Ramos (cell line): ENCODE data around the gene DNAJB8.

Experiments used
- in situ Hi-C: fragments of 300-500 bp; cut with MboI; formaldehyde crosslinking; loops from one replicate; pipeline ENCODE4 v1.14.3; 2022; ENCODE audit warnings: low sequenced_read_pairs; ENCODE audit not compliant: unreplicated experiment

The DNAJB8 gene

DNA sequence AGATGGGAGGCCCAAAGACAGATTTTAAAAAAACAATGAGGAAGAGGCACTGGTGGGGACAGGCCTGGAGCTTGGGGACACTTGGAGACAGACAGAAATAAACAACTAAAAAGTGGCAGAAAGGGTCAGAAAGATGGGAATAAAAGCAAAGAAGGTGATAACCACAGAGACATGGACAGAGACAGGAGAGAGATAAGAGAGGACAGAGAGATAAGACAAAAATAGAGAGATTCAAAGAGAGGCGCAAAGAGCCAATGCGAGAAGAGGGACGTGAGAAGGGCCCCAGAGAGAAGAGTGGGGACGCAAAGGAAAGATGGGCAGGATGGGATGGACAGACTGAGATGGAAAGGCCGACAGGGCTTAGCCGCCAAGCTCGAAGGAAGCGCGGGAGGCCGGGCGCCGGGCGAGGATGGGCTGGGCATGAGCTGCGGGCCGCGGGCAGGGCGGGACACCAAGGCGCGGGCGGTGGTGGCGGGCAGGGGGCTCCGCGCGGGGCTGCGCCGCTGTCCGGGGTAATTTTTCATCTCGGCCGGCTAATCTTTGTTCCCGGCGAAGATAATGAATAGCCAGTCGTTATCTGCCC, 29.4 kb upstream of the DNAJB8 start:
- in situ Hi-C loops, result no loop called here

- in situ Hi-C loops, result no loop called here
Observed at GRCh38 chr3:128495435-128495970, 28.8 kb upstream of the DNAJB8 start.

DNA sequence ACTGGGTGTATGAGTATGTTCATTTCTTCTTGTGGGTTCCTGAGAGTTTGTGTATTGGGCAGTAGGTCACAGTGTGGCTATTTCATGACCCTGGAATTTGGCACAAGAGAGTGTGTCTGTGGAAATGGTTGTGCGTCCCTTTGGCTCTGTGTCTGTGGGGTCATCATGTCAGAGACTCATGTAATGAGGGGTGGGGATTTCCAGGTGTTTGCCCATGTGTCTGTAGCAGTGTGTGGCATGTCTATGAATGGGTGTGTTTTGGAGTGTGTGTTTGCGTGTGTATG, 27.6 kb upstream of the DNAJB8 start:
- in situ Hi-C loops, result no loop called here

DNA sequence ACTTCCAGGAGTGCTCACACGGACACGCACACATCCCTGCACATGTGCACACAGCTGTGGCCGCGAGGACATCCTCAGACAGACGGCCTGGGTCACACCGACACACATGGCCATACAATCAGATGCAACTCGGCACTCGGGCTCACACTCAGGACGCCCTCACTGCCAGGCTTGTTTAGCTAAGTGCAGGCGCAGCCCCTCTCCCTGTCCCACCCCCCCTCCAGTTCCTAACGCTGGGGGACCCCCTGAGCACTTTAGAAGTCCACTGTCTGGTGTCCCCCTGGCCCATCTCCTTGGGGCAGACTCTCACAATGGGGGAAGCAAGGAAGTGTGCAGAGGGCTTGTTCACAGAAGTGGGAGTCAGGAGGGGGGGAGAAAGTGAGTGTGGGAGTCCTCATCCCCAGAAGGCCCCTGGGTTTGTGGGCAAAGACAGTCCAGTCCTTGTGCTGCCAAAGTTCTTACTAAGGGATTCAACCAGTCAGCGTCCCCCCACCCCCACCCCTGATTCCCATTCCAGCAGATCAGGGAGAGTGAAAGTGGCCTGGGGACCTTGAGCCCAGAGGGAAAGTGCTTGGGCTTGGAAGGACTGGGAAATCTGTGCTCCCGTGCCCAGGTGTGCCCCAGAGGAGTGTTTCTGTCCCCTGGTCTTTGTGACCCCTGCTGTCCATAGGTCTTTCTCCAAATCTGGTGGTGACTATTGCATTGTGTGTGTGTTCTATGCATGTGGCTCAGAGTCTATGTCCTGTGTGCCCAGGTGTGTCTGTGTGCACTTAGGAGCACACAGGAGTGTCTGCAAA, 27.1 kb upstream of the DNAJB8 start:
- in situ Hi-C loops, result no loop called here

DNA sequence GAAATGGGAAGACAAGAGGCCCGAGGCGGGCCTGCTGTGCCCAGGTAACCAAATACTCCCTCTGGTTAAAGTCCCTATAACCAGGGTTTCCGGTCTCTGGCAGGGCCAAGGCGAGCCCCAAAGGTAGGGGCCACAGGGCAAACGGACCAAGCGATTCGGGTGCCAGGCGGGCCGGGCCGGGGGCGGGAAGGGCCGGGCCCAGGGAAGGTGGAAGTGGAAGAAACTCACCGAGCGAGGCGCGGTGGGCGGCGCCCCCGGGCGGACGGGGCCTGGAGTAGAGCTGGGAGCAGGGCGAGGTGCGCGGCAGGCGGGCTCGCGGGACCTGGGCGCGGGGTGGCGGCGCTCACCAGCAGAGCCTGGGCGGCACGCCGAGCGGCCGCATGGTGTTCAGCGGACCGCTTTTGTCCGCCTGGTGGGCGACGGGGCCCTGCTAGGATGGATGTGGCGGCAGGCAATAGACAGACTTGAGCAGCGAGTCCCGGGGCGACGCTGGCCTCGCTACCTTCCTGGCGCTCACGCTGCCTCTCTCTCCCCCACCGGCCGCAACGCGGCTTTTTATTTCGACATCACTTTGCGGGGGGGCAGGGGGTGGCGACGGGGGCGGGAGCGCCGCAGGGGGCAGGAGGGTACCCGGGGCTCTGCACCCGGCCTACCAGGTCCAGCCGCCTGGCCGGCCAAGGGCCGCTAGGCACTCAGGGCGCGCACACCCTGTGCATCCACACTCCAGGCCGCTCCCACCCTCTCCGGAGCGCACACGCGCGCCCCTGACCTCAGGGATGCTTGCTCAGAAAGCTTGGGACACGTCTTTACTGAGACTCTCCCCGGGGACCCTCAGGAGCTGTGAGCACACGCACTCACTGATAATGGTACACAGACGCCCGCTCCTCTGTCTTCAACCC, 26.2 kb upstream of the DNAJB8 start, which contains the start of gene GATA2:
Gene GATA2 (minus strand): TSS at position 531 of the 899 bp plus-strand sequence. CDS start 6,170 bp downstream, outside the sequence.
- in situ Hi-C loops, result no loop called here

GRCh38 chr3:128491941-128492670, 25.4 kb upstream of the DNAJB8 start:
- in situ Hi-C loops, result no loop called here

GRCh38 chr3:128491691-128491940, 24.9 kb upstream of the DNAJB8 start:
- in situ Hi-C loops, result no loop called here

DNA sequence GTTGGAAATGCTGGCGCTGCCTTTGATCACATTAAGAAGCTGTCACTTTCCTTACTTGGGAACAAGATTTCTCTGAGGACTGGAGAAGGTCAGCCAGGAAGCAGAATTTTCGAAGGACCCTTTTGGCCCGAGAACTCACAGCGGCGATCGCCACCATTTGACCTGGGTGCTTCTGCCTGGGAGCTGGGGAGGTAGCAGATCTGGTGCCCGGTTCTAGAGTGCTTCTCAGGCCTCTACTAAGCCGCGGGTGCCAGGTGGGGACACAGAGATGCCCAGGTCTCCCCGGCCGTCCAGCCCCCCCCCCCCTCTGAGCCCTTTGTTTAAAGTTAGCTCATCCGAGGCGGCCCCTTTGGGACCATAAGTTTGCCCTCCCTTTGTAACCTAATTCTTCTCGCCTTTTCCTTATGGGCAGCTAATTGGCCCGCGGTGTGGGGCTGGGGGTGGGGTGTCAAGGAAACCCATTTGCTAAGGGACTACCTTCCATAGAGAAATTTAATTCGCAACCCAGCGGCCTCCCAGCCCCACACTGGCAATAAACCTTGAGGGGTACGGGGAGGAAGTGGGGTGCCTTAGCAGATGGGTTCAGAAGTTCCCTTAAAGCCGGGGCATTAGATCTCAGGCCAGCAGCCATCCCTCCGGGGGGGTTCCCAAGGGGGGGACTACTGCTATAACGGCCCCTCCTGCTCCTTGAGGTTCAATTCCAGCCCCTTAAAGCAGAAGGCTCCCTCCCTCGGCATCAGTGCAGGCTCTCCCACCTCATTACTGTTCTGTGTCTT, 24.4 kb upstream of the DNAJB8 start:
- in situ Hi-C loops, result no loop called here

DNA sequence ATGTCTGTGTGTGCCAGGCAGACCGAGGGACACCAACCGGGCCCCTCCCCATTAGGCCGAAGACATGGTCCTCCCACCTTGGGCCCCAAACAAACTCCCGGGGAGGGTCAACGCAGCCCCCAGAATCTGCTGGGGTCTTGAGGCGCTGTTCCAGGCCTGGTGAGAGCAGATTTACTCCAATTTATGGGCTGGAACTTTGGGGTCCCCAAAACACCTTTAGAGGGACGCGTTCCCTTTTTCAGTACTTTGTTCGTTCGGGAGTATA, 23.9 kb upstream of the DNAJB8 start:
- in situ Hi-C loops, result no loop called here

- in situ Hi-C loops, result no loop called here
Observed at GRCh38 chr3:128489927-128490649, 23.4 kb upstream of the DNAJB8 start.

- in situ Hi-C loops, result no loop called here
Observed at GRCh38 chr3:128489674-128489926, 22.9 kb upstream of the DNAJB8 start.

- in situ Hi-C loops, result no loop called here
Observed at GRCh38 chr3:128488991-128489673, 22.4 kb upstream of the DNAJB8 start.

DNA sequence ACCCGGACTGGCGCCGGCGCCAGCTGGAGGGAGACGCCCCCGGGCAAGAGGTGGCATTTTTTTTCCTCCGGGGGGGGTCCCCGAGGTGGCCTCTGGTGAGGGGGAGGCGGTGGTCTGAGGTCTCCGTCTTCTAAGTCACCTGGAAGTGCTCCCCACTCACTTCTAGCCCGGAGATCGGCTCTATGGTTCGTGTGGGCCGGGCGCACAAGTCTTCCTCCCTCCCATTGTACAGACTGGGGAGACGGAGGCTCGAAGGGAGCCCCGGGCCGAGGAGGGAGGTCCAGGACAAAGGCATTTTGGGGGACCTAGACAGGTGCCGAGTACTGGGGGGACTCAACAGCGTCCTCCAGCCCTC, 21.9 kb upstream of the DNAJB8 start:
- in situ Hi-C loops, result no loop called here

- in situ Hi-C loops, result no loop called here
Observed at GRCh38 chr3:128487813-128488635, 21.3 kb upstream of the DNAJB8 start.

DNA sequence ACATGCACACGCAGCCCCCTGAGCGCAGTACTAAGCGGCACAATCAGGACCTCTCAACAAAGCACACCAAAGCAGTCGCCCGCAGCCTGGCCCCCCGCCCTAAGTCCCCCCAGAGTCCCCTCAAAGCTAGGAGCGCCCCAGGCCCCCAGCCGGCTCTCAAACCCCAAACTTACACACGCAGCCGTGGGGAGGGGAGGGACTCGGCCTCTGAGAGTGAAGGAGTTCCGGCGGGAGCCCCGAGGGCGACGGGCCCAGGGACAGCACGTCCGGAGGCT, 20.8 kb upstream of the DNAJB8 start:
- in situ Hi-C loops, result no loop called here

GRCh38 chr3:128486681-128487537, 20.2 kb upstream of the DNAJB8 start:
- in situ Hi-C loops, result no loop called here

GRCh38 chr3:128486205-128486628, 19.5 kb upstream of the DNAJB8 start:
- in situ Hi-C loops, result no loop called here
